Daoy (cell line): ENCODE measurements around the gene EXOSC6. TPM values are rescaled to one million over a fixed set of nuclear protein-coding genes. Genes with fewer than 3 reads are reported as not detected.
"Not testable (repeated sequence)": the region's sequence is repeated elsewhere in the genome, so short reads cannot be mapped to it uniquely, and the experiment has no call there.

Experiments
- DNase-seq: peaks from one replicate; pipeline ENCODE4 v3.0.0-alpha.2; 2015; ENCODE audit warnings: low read depth
- total RNA-seq: library from RNA; depleted of rRNA; stranded (reverse); fragments of >200 nt; shearing (Covaris generic); gene quantifications from 2 replicates; pipeline ENCODE4 v1.2.3, GENCODE V29; 2014; rRNA removed

The EXOSC6 gene
- total RNA-seq, 1 experiment from 2014 or later, result 28.1 TPM

DNA sequence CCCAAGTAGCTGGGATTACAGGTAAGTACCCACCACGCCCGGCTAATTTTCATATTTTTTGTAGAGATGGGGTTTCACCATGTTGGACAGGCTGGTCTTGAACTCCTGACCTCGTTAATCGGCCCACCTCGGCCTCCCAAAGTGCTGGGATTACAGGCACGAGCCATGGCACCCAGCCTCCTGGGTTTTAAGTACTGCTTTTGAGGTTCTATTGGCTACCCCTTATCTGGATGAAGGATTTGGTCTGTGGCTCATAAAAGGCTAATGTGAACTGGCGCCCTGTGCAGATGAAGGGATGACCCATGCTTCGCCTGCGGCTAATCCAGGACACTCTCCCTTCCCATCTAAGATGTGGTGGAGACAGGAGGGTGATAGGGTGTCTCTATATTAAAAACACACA is 52.6 kb downstream of the EXOSC6 start:
- DNase-seq, result not testable (repeated sequence)

DNA sequence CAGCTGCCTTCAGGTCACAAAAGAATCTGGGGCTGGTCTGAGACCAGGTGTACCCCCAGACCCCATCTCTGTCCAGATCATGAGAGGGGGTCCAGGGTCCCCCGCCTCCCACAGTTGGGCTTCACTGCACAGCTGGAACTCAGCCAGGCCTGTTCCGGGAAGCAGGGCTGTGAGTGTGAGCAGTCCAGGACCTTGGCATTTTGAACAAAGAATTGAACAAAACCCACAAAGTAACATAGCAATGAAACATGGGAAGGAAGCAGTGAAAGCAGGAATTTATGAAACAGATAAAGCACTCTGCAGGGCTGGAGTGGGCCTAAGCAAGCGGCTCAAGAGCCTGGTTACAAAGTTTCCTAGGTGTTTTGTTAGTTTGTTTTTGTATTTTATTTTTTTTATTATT is 53.1 kb downstream of the EXOSC6 start:
- not testable (repeated sequence) for DNase-seq

DNA sequence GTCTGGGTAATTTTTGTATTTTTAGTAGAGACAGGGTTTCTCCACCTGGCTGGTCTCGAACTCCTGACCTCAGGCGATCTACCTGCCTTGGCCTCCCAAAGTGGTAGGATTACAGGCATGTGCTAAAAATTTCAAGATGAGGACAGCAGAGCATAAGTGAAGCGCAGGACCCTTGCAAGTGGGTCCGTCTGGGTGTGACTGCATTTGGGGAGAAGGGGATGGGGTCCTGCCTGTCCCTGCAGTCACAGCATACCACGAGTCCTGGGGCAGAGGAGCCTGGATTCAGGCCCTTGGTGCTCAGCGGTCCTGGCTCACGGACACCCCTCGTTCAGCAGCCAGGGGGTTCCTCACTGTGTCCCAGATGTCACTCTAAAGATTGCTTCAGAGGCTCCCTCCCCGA is 53.5 kb downstream of the EXOSC6 start:
- not testable (repeated sequence) for DNase-seq

DNA sequence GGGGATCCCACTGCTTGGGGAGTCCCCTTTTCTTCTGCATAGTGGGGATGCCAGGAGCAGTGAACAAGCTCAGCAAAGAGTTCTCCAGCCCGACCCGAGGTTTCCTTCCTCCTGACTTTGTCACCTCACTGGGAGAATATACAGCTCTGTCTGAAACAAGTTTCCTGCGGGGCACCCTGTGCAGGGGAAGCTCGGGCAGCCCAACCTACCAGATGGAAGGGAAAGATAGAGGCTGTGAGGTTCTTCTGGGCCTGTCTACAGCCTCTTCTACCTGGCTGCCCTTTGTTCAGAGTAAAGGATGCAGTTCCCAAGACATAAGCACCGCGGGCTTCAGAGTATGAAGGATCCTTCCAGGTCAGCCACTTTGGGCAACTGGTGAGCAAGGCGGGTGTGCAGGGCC is 54.1 kb downstream of the EXOSC6 start:
- DNase-seq, result not testable (repeated sequence)

Other genes with a start within 250 kb of the EXOSC6 start
- gene PDPR, start 137.6 kb downstream of the EXOSC6 start, total RNA-seq, result 11.0 and 13.9 TPM in 2 replicates
- 0.17 TPM in 1 of 2 replicates, not detected in the other for gene CLEC18C, start 78.2 kb downstream of the EXOSC6 start, total RNA-seq
- 43.1 and 52.7 TPM in 2 replicates for gene AARS1, start 37.6 kb upstream of the EXOSC6 start, total RNA-seq
- gene DDX19B, start 47.2 kb upstream of the EXOSC6 start, total RNA-seq, result 15.4 and 30.1 TPM in 2 replicates
- gene DDX19A, start 95.0 kb upstream of the EXOSC6 start, total RNA-seq, result 37.6 and 48.1 TPM in 2 replicates
- 22.1 and 23.8 TPM in 2 replicates for gene ST3GAL2, start 187.2 kb upstream of the EXOSC6 start, total RNA-seq
- 2.1 and 6.7 TPM in 2 replicates for gene FCSK, start 202.7 kb upstream of the EXOSC6 start, total RNA-seq